ENCODE measurements around the gene EXOC3L1. TPM values are rescaled to one million over a fixed set of nuclear protein-coding genes. Genes with fewer than 3 reads are reported as not detected.

The EXOC3L1 gene
- total RNA-seq, 2 donors from 2014 or later = 0.68 to 1.5 TPM

GRCh38 chr16:67141391-67141790 lies 48.5 kb downstream of the EXOC3L1 start:
- peaks cover 83% of the 10 kb centered on the region for H3K36me3 ChIP-seq

GRCh38 chr16:67137605-67138004 lies 52.3 kb downstream of the EXOC3L1 start:
- peaks cover 84% of the 10 kb centered on the region for H3K36me3 ChIP-seq
- no peak overlapping the region for H3K27ac ChIP-seq
- H3K27me3 ChIP-seq (replicated peaks; ENCODE audit: insufficient read depth) = no peaks in the 10 kb centered on the region
- no peak overlapping the region for H3K4me3 ChIP-seq
- H3K9me3 ChIP-seq = no peaks in the 10 kb centered on the region
- TF ChIP-seq CTCF (IDR thresholded peaks at IDR 0.05) = no peak
- no peak for ATAC-seq (ENCODE audit: insufficient number of reproducible peaks, low FRiP score, low read depth)
- no peaks in the 10 kb centered on the region for H3K4me1 ChIP-seq (ENCODE audit: control insufficient read depth in 1 of 2, low read depth in 2 of 2)
- no peak for DNase-seq (ENCODE audit: low spot score)

More at GRCh38 chr16:67141391-67141790, 48.5 kb downstream of the EXOC3L1 start:
- DNase-seq (ENCODE audit: low spot score) = no peak
- H3K4me1 ChIP-seq (ENCODE audit: control insufficient read depth in 1 of 2, low read depth in 2 of 2) = no peaks in the 10 kb centered on the region
- H3K4me3 ChIP-seq = no peak overlapping the region
- no peak overlapping the region for H3K27ac ChIP-seq
- TF ChIP-seq CTCF (IDR thresholded peaks at IDR 0.05) = no peak
- ATAC-seq (ENCODE audit: insufficient number of reproducible peaks, low FRiP score, low read depth) = no peak
- no peaks in the 10 kb centered on the region for H3K9me3 ChIP-seq
- H3K27me3 ChIP-seq (replicated peaks; ENCODE audit: insufficient read depth) = no peaks in the 10 kb centered on the region

Other genes starting within 250 kb of the EXOC3L1 start
- 1 to 10 TPM in 1 of 2 donors, under 1 TPM in 1; 0.63 to 1.1 TPM for gene CES3, start 228.9 kb downstream of the EXOC3L1 start, total RNA-seq
- gene CES4A, start 201.5 kb downstream of the EXOC3L1 start, total RNA-seq = 1 to 10 TPM; 7.4 to 9.5 TPM
- gene CBFB, start 161.0 kb downstream of the EXOC3L1 start, total RNA-seq = 10 to 100 TPM; 28.3 to 79.7 TPM
- 10 to 100 TPM; 15.6 to 27.2 TPM for gene PHAF1, start 80.2 kb downstream of the EXOC3L1 start, total RNA-seq
- gene B3GNT9, start 39.1 kb downstream of the EXOC3L1 start, total RNA-seq = 10 to 100 TPM; 33.5 to 59.6 TPM
- gene TRADD, start 30.2 kb downstream of the EXOC3L1 start, total RNA-seq = 10 to 100 TPM; 18.4 to 52.1 TPM
- 10 to 100 TPM; 25.6 to 40.2 TPM for gene FBXL8, start 30.2 kb downstream of the EXOC3L1 start, total RNA-seq
- 10 to 100 TPM; 44.1 to 87.5 TPM for gene HSF4, start 25.4 kb downstream of the EXOC3L1 start, total RNA-seq
- gene NOL3, start 19.6 kb downstream of the EXOC3L1 start, total RNA-seq = 10 to 100 TPM; 43.5 to 80.8 TPM
- gene MATCAP1, start 6.2 kb downstream of the EXOC3L1 start, total RNA-seq = 10 to 100 TPM; 13.7 to 28.4 TPM
- gene E2F4, start 2.0 kb upstream of the EXOC3L1 start, total RNA-seq = 100 to 1,000 TPM in 1 of 2 donors, 10 to 100 TPM in 1; 96.4 to 120 TPM
- 1 to 10 TPM; 1.4 TPM for gene ELMO3, start 9.0 kb upstream of the EXOC3L1 start, total RNA-seq
- 10 to 100 TPM; 21.2 to 32.2 TPM for gene TMEM208, start 37.0 kb upstream of the EXOC3L1 start, total RNA-seq
- gene FHOD1, start 57.3 kb upstream of the EXOC3L1 start, total RNA-seq = 10 to 100 TPM; 28.5 to 31.7 TPM
- gene SLC9A5, start 58.8 kb upstream of the EXOC3L1 start, total RNA-seq = 1 to 10 TPM; 1.4 to 1.8 TPM
- gene PLEKHG4, start 89.4 kb upstream of the EXOC3L1 start, total RNA-seq = 10 to 100 TPM in 1 of 2 donors, 1 to 10 TPM in 1; 3.1 to 15.6 TPM
- not detected for gene KCTD19, start 136.6 kb upstream of the EXOC3L1 start, total RNA-seq
- not detected for gene LRRC36, start 136.7 kb upstream of the EXOC3L1 start, total RNA-seq
- 10 to 100 TPM; 12.6 to 34.9 TPM for gene TPPP3, start 203.4 kb upstream of the EXOC3L1 start, total RNA-seq
- 10 to 100 TPM; 15.0 to 28.7 TPM for gene ZDHHC1, start 226.3 kb upstream of the EXOC3L1 start, total RNA-seq
- gene HSD11B2, start 241.0 kb upstream of the EXOC3L1 start, total RNA-seq = not detected